ENCODE results near the gene MX2. TPM values are rescaled to one million over a fixed set of nuclear protein-coding genes. Genes with fewer than 3 reads are reported as not detected.

The MX2 gene
- total RNA-seq, 2 experiments from 2014 or later = 9.2 to 10.3 TPM

DNA sequence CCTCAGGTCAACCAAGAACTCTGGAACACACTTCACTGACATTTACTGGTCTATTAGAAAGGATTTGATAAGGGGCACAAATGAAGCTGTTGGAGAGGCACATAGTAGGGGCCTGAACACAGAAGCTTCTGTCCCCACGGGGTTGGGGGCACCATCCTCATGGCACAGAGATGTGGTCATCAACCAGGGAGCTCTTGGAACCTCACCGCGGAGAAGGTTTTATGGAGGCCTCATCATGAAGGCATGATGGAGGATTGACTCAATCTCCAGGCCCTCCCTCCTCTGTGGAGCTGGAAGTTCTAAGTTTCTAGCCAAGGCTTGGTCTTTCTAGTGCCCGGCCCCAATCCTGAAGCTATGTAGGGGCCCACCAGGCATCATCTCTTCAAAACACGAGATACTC is 87.8 kb downstream of the MX2 start:
- Mint-ChIP-seq H3K27me3 (no peaks in the 10 kb centered on the region), H3K4me1 (ENCODE audit: low read depth) (no peaks in the 10 kb centered on the region), H3K36me3 (ENCODE audit: low read depth) (peaks cover 9% of the 10 kb centered on the region), H3K4me3 (no peak overlapping the region), H3K9me3 (no peaks in the 10 kb centered on the region), H3K27ac (no peak overlapping the region)
- POLR2A ChIA-PET = interaction anchor here (1.1 kb wide), 1 partner anchor 102 kb away, joined by 3 read pairs; no protein-coding TSS in a partner anchor
- TF ChIP-seq, protein P1, sequence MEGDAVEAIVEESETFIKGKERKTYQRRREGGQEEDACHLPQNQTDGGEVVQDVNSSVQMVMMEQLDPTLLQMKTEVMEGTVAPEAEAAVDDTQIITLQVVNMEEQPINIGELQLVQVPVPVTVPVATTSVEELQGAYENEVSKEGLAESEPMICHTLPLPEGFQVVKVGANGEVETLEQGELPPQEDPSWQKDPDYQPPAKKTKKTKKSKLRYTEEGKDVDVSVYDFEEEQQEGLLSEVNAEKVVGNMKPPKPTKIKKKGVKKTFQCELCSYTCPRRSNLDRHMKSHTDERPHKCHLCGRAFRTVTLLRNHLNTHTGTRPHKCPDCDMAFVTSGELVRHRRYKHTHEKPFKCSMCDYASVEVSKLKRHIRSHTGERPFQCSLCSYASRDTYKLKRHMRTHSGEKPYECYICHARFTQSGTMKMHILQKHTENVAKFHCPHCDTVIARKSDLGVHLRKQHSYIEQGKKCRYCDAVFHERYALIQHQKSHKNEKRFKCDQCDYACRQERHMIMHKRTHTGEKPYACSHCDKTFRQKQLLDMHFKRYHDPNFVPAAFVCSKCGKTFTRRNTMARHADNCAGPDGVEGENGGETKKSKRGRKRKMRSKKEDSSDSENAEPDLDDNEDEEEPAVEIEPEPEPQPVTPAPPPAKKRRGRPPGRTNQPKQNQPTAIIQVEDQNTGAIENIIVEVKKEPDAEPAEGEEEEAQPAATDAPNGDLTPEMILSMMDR (IDR thresholded peaks at IDR 0.05) = no peak
- no peak for DNase-seq
- intact Hi-C loops (cut with micrococcal nuclease) = no loop called here
- ATAC-seq = no peak
- CTCF ChIA-PET = interaction anchor here (2.5 kb wide), 1 partner anchor 166 kb away, joined by 11 read pairs; no protein-coding TSS in a partner anchor

DNA sequence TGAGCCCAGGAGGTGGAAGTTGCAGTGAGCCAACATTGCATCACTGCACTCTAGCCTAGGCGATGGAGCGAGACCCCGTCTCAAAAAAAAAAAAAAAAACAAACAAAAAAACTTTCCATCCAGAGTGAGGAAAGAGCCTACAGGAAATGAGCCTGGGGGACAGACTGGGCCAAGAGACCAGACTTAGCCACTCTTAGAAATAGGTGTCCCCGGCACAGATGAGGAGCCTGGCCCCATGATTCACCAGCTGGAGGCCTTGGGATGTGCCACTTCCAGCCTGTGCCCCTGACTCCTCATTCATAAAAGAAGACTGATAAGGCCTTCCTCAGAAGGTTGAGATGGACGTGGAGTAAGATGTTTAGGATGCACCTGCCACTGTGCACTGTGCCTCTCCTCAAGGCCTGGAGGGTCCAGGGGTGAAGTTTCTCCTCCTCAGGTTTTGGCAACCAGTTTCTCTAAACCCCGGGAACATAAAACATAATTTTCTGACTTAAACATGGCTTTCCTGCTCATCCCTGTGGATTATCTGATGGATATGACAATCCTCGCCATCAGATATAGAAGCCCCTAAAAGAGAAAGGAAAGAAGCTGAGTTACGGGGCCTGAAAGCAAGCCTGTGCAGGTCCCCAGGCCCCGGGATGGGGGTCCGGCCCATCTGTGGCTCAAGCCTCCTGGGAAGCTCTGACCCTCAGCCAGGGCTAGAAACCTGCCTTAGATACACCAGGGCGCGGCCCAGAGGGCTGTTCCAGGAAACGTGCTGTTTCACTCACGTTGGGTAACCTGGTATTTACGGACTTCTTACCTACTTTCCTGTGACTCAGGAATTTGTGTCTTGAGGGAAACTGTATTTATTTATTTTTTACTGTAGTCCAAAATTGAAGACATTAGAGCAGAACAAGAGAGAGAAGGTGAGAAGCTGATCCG is 90.2 kb downstream of the MX2 start:
- no peaks in the 10 kb centered on the region for H3K27me3 Mint-ChIP-seq
- no peak for ATAC-seq
- DNase-seq = no peak
- no peak overlapping the region for H3K4me3 Mint-ChIP-seq
- H3K9me3 Mint-ChIP-seq = no peaks in the 10 kb centered on the region
- peaks cover 4% of the 10 kb centered on the region for H3K36me3 Mint-ChIP-seq (ENCODE audit: low read depth)
- TF ChIP-seq, protein P1 (IDR thresholded peaks at IDR 0.05) = no peak
- no peak overlapping the region for H3K27ac Mint-ChIP-seq
- ChIA-PET CTCF (interaction anchor here (1.0 to 2.5 kb wide), 2 partner anchors 8 to 168 kb away, joined by 4 to 11 read pairs; no protein-coding TSS in a partner anchor), POLR2A (interaction anchor here (0.9 kb wide), 1 partner anchor 13 kb away, joined by 3 read pairs; no protein-coding TSS in a partner anchor)
- no peaks in the 10 kb centered on the region for H3K4me1 Mint-ChIP-seq (ENCODE audit: low read depth)
- intact Hi-C loops (cut with micrococcal nuclease) = no loop called here

DNA sequence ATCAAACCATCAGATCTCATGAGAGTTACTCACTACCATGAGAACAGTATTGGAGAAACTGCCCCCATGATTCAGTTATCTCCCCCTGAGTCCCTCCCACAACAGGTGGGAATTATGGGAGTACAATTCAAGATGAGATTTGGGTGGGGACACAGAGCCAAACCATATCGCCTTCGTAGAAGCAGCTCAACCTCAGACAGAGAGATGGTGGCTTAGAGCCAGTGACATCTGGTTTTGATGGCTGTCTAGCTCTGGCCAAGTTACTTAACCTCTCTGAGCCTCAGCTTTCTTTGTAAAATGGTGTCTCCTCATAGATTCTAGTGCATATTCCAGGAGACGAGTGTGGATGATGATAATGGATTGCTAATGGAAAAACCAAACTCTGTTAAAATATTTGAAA is 91.4 kb downstream of the MX2 start:
- no peaks in the 10 kb centered on the region for H3K9me3 Mint-ChIP-seq
- no peak overlapping the region for H3K4me3 Mint-ChIP-seq
- TF ChIP-seq, protein P1 (IDR thresholded peaks at IDR 0.05) = no peak
- no peaks in the 10 kb centered on the region for H3K27me3 Mint-ChIP-seq
- POLR2A ChIA-PET = no interaction called here
- peaks cover 4% of the 10 kb centered on the region for H3K36me3 Mint-ChIP-seq (ENCODE audit: low read depth)
- intact Hi-C loops (cut with micrococcal nuclease) = no loop called here
- CTCF ChIA-PET = interaction anchor here (1.0 kb wide), 1 partner anchor 170 kb away, joined by 3 read pairs; no protein-coding TSS in a partner anchor
- ATAC-seq = no peak
- H3K4me1 Mint-ChIP-seq (ENCODE audit: low read depth) = no peaks in the 10 kb centered on the region
- no peak overlapping the region for H3K27ac Mint-ChIP-seq
- DNase-seq = no peak

DNA sequence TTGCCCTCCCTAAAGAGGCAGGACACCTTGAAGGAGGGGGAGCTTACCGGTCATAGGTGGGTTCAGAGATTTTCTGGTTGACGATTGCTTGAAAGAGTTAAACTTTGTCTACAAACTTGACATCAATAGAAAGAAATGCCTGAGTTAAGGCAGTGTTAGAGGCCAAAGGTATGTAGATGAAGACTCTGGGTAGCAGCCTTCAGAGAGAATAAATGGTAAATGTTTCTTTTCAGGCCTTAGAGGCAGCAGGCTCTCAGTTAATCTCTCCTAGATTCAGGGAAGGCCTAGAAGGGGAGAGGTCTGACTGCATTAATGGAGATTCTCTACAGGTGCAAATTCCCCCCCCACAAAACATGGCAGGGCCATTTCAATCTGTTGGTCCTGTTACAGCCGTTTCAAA is 91.9 kb downstream of the MX2 start:
- ATAC-seq (no peak), DNase-seq (no peak)
- peak overlapping the region; percentile 30 for H3K27ac Mint-ChIP-seq
- no peaks in the 10 kb centered on the region for H3K9me3 Mint-ChIP-seq
- H3K27me3 Mint-ChIP-seq = no peaks in the 10 kb centered on the region
- intact Hi-C loops (cut with micrococcal nuclease) = no loop called here
- ChIA-PET CTCF (interaction anchor here (1.0 kb wide), 1 partner anchor 171 kb away, joined by 3 read pairs; no protein-coding TSS in a partner anchor), POLR2A (no interaction called here)
- no peaks in the 10 kb centered on the region for H3K4me1 Mint-ChIP-seq (ENCODE audit: low read depth)
- H3K36me3 Mint-ChIP-seq (ENCODE audit: low read depth) = peaks cover 4% of the 10 kb centered on the region
- TF ChIP-seq, protein P1 (IDR thresholded peaks at IDR 0.05) = no peak
- H3K4me3 Mint-ChIP-seq = no peak overlapping the region

DNA sequence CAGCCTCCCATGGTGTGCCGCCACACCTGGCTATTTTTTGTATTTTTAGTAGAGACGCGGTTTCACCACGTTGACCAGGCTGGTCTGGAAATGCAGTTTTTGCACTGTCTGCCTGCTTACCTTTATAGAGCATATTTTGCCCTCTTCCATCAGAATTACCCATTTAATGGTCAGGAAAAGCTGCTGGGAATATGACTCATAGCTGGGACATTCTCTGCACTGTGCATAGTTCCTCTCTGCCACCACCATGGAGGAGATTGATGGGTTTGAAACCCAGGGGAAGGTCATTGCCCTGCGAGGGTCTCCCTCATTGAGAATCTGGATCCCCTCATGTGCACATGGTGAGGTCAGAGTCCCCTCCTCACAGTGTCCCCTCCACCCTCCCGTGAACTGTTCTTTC is 96.3 kb downstream of the MX2 start:
- Mint-ChIP-seq H3K4me1 (ENCODE audit: low read depth) (no peaks in the 10 kb centered on the region), H3K36me3 (ENCODE audit: low read depth) (no peaks in the 10 kb centered on the region), H3K4me3 (no peak overlapping the region), H3K27me3 (no peaks in the 10 kb centered on the region), H3K9me3 (no peaks in the 10 kb centered on the region), H3K27ac (no peak overlapping the region)
- TF ChIP-seq, protein P1 (IDR thresholded peaks at IDR 0.05) = no peak
- ATAC-seq = no peak
- DNase-seq = no peak
- ChIA-PET POLR2A (no interaction called here), CTCF (interaction anchor here (5.2 kb wide), 1 partner anchor 175 kb away, joined by 32 read pairs; no protein-coding TSS in a partner anchor)
- intact Hi-C loops (cut with micrococcal nuclease) = no loop called here
